OCI-LY7 (cell line): ENCODE data around the gene PRDM5. TPM values are rescaled to one million over a fixed set of nuclear protein-coding genes. Genes with fewer than 3 reads are reported as not detected.

Experiments
- BruUV-seq: library from RNA; stranded (reverse); fragments of 400-500 nt; replicated peaks from 2 replicates; lab custom pipeline; 2021; lab: Mats Ljungman, UMichigan
- CTCF ChIA-PET: fragments of 300-600 bp; sonication (Branson Sonifier 250); formaldehyde crosslinking; loops from one replicate; lab custom pipeline; 2022; ENCODE audit warnings: antibody characterized with exemption; ENCODE audit not compliant: unreplicated experiment; lab: Charles Lee
- POLR2A ChIA-PET: fragments of 300-600 bp; sonication (Branson Sonifier 250); formaldehyde crosslinking; loops from one replicate; lab custom pipeline; 2022; ENCODE audit warnings: antibody characterized with exemption; lab: Charles Lee
- DNase-seq: peaks from one replicate; pipeline ENCODE4 v3.0.0-alpha.2; 2015; ENCODE audit warnings: low spot score
- H2AFZ ChIP-seq: fragments of 200-600 bp; sonication (generic), shearing (Covaris generic); 2 replicates; pipeline ENCODE4 v1.6.1; 2014; ENCODE audit warnings: mild to moderate bottlenecking, antibody characterized with exemption, low read length, moderate library complexity
- H3K27ac ChIP-seq: fragments of 200-600 bp; sonication (generic); 2 replicates; pipeline ENCODE4 v1.5.1; 2014; ENCODE audit warnings: mixed run types, low read depth, mild to moderate bottlenecking, moderate library complexity, low read length, inconsistent platforms; ENCODE audit not compliant: poor library complexity, severe bottlenecking
- H3K36me3 ChIP-seq: fragments of 200-600 bp; sonication (generic); 2 replicates; pipeline ENCODE4 v1.6.1; 2014; ENCODE audit warnings: mild to moderate bottlenecking, antibody characterized with exemption, low read length, moderate library complexity, mixed read lengths; ENCODE audit not compliant: insufficient read depth
- H3K4me1 ChIP-seq: fragments of 200-600 bp; sonication (generic); 2 replicates; pipeline ENCODE4 v1.5.1; 2014; ENCODE audit warnings: mild to moderate bottlenecking, low read length; ENCODE audit not compliant: insufficient read depth, poor library complexity, severe bottlenecking
- H3K4me2 ChIP-seq: fragments of 200-600 bp; sonication (generic); 2 replicates; pipeline ENCODE4 v1.6.1; 2014; ENCODE audit warnings: mild to moderate bottlenecking, low read length
- H3K4me3 ChIP-seq: fragments of 200-600 bp; sonication (generic); 2 replicates; pipeline ENCODE4 v1.5.1; 2014; ENCODE audit warnings: mild to moderate bottlenecking, low read depth, low read length; ENCODE audit not compliant: poor library complexity, severe bottlenecking
- H3K79me2 ChIP-seq: fragments of 200-600 bp; sonication (generic); 2 replicates; pipeline ENCODE4 v1.6.1; 2016; ENCODE audit warnings: low read depth, mild to moderate bottlenecking, low read length, moderate library complexity, mixed read lengths; ENCODE audit not compliant: insufficient read depth
- H3K9me2 ChIP-seq: fragments of 200-600 bp; sonication (generic); 2 replicates; pipeline ENCODE4 v1.6.1; 2016; ENCODE audit warnings: mild to moderate bottlenecking, low read length, mixed read lengths; ENCODE audit not compliant: insufficient read depth
- H3K9me3 ChIP-seq: fragments of 200-600 bp; sonication (generic); 2 replicates; pipeline ENCODE4 v1.6.1; 2014; ENCODE audit warnings: mild to moderate bottlenecking, mixed run types, low read length, mixed read lengths
- H4K20me1 ChIP-seq: fragments of 200-600 bp; sonication (generic); 2 replicates; pipeline ENCODE4 v1.6.1; 2014; ENCODE audit warnings: mild to moderate bottlenecking, antibody characterized with exemption, low read length, moderate library complexity, mixed read lengths; ENCODE audit not compliant: insufficient read depth
- EZH2phosphoT487 ChIP-seq: fragments of 200-600 bp; sonication (generic); IDR thresholded peaks from 2 replicates; pipeline ENCODE4 v1.6.1; 2018; ENCODE audit warnings: low read depth, borderline replicate concordance, mild to moderate bottlenecking, mixed run types, antibody characterized with exemption, low read length, moderate library complexity, mixed read lengths
- intact Hi-C: fragments of 100-400 bp; cut with micrococcal nuclease; formaldehyde crosslinking; loops from one replicate; pipeline ENCODE4 v1.10.0; 2022; ENCODE audit not compliant: unreplicated experiment
- total RNA-seq, 2 experiments: library from RNA; depleted of rRNA in 1 of 2; stranded (reverse); fragments of >200 nt in 1 of 2; shearing (Covaris generic) in 1 of 2; gene quantifications; 2 replicates each; pipeline ENCODE4 v1.2.3, GENCODE V29; 2014 to 2022
- TF ChIP-seq, protein P1 (sequence below): fragments of 200-600 bp; sonication (generic); conservative IDR thresholded peaks from 2 replicates; pipeline ENCODE4 v1.5.1; 2014; ENCODE audit warnings: mild to moderate bottlenecking, antibody characterized with exemption, low read length, moderate library complexity, mixed read lengths

PRDM5 gene
- total RNA-seq, 2 experiments from 2014 or later, result 0.22 to 0.76 TPM

- TF ChIP-seq EZH2phosphoT487, result no peak
- TF ChIP-seq, protein P1, sequence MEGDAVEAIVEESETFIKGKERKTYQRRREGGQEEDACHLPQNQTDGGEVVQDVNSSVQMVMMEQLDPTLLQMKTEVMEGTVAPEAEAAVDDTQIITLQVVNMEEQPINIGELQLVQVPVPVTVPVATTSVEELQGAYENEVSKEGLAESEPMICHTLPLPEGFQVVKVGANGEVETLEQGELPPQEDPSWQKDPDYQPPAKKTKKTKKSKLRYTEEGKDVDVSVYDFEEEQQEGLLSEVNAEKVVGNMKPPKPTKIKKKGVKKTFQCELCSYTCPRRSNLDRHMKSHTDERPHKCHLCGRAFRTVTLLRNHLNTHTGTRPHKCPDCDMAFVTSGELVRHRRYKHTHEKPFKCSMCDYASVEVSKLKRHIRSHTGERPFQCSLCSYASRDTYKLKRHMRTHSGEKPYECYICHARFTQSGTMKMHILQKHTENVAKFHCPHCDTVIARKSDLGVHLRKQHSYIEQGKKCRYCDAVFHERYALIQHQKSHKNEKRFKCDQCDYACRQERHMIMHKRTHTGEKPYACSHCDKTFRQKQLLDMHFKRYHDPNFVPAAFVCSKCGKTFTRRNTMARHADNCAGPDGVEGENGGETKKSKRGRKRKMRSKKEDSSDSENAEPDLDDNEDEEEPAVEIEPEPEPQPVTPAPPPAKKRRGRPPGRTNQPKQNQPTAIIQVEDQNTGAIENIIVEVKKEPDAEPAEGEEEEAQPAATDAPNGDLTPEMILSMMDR, result no peak
- Histone ChIP-seq H3K4me2 (no peak overlapping the region), H3K4me1 (peaks cover 29% of the 10 kb centered on the region), H3K27ac (no peak overlapping the region), H3K9me2 (no peaks in the 10 kb centered on the region), H4K20me1 (no peaks in the 10 kb centered on the region), H2AFZ (peak overlapping the region; percentile 39; the same call in 1 of the 2 replicates), H3K9me3 (no peaks in the 10 kb centered on the region), H3K79me2 (no peaks in the 10 kb centered on the region), H3K36me3 (no peaks in the 10 kb centered on the region), H3K4me3 (no peak overlapping the region)
- BruUV-seq, result no TSS peak
- intact Hi-C loops, result loop anchor here (1.0 kb wide), 1 partner anchor 150 kb away; no protein-coding TSS in a partner anchor
- DNase-seq, result no peak
- ChIA-PET POLR2A (interaction anchor here (0.6 to 1.1 kb wide), 3 partner anchors 13 to 789 kb away, joined by 3 to 6 read pairs (median 4); no protein-coding TSS in a partner anchor), CTCF (interaction anchor here (0.6 to 1.3 kb wide), 3 partner anchors 57 to 186 kb away, joined by 3 to 7 read pairs (median 5); no protein-coding TSS in a partner anchor)
Observed at GRCh38 chr4:120869613-120870278, 52.8 kb downstream of the PRDM5 start.

- Histone ChIP-seq H3K4me2 (no peak overlapping the region), H3K4me3 (no peak overlapping the region), H2AFZ (no peak overlapping the region), H3K79me2 (no peaks in the 10 kb centered on the region), H3K36me3 (no peaks in the 10 kb centered on the region), H3K9me3 (no peaks in the 10 kb centered on the region), H3K4me1 (peaks cover 30% of the 10 kb centered on the region), H3K9me2 (no peaks in the 10 kb centered on the region), H3K27ac (no peak overlapping the region), H4K20me1 (no peaks in the 10 kb centered on the region)
- ChIA-PET POLR2A (interaction anchor here (0.7 to 1.4 kb wide), 2 partner anchors 18 to 21 kb away, joined by 3 read pairs; no protein-coding TSS in a partner anchor), CTCF (no interaction called here)
- DNase-seq, result no peak
- BruUV-seq, result no TSS peak
- intact Hi-C loops, result no loop called here
- TF ChIP-seq, protein P1, result no peak
Observed at GRCh38 chr4:120867506-120867905, 55.0 kb downstream of the PRDM5 start.

DNA sequence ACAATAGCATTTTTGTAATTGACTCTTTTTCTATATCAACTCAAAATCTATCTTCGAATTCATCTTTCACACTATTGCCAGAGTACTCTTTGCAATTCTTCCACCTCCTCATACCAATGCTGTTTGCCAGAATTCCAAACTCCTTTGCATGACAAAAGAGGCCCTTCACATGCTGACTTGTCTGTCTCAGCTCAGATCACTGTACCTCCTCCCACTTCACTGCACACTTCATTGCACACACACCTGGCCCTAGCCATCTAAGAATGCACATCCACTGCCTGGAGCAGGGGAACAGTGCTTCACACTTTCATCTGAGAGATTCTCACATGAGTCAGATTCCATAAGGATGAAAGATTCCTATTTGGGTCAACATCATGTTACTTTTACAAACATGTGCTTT lies 56.5 kb downstream of the PRDM5 start:
- intact Hi-C loops, result no loop called here

More for the DNA sequence above, 56.5 kb downstream of the PRDM5 start:
- no peak overlapping the region for H3K27ac ChIP-seq
- H3K79me2 ChIP-seq, result no peaks in the 10 kb centered on the region
- H2AFZ ChIP-seq, result no peak overlapping the region
- H3K36me3 ChIP-seq, result no peaks in the 10 kb centered on the region
- peak overlapping the region; percentile 43 for H3K4me2 ChIP-seq
- ChIA-PET CTCF (no interaction called here), POLR2A (interaction anchor here (0.7 to 2.1 kb wide), 5 partner anchors 9 to 817 kb away, joined by 3 to 6 read pairs (median 3); no protein-coding TSS in a partner anchor)
- peak overlapping the region; percentile 9 for H3K4me3 ChIP-seq
- no TSS peak for BruUV-seq
- no peaks in the 10 kb centered on the region for H4K20me1 ChIP-seq
- DNase-seq, result peak; percentile 73
- peaks cover 30% of the 10 kb centered on the region for H3K4me1 ChIP-seq
- no peaks in the 10 kb centered on the region for H3K9me3 ChIP-seq
- no peaks in the 10 kb centered on the region for H3K9me2 ChIP-seq
- no peak for TF ChIP-seq EZH2phosphoT487
- TF ChIP-seq, protein P1, result no peak
